B cell (primary cell): ENCODE data around the gene ZNF821. TPM values are rescaled to one million over a fixed set of nuclear protein-coding genes. Genes with fewer than 3 reads are reported as not detected.
A peak's percentile ranks its signal among the peaks of the same experiment; 100 is the strongest.

Experiments used
- ATAC-seq: fragments of 200-7000 bp; cut with Tn5 transposase; one replicate; pipeline ENCODE4 v1.10.0; 2021; ENCODE audit warnings: low read depth, mild to moderate bottlenecking, moderate number of reproducible peaks, moderate library complexity
- CTCF ChIA-PET: fragments of 350-600 bp; sonication (Branson Sonifier 250); formaldehyde crosslinking; loops from one replicate; lab custom pipeline; 2021; ENCODE audit warnings: antibody characterized with exemption, inconsistent platforms; lab: Charles Lee
- POLR2A ChIA-PET: fragments of 350-600 bp; sonication (Branson Sonifier 250); formaldehyde crosslinking; loops from one replicate; lab custom pipeline; 2021; ENCODE audit warnings: antibody characterized with exemption; lab: Charles Lee
- DNase-seq: peaks from one replicate; pipeline ENCODE4 v3.0.0; 2013
- H2AFZ ChIP-seq: 2 replicates; pipeline ENCODE4 v1.6.1; 2012; ENCODE audit warnings: mild to moderate bottlenecking, low read depth, low read length; ENCODE audit not compliant: insufficient read depth, poor library complexity, severe bottlenecking
- H3K27ac ChIP-seq, 2 donors: 1 replicate in 1 of 2; 2 replicates in 1 of 2; pipeline ENCODE4 v1.5.1; 2012 to 2013; ENCODE audit warnings: low read length in 2 of 2, mild to moderate bottlenecking in 2 of 2, moderate library complexity in 1 of 2
- H3K27me3 ChIP-seq, 4 experiments: fragments of 200-600 bp in 1 of 4; sonication (generic) in 1 of 4; replicated peaks in 1 of 4; 1 replicate in 2 of 4; 2 replicates in 2 of 4; pipeline versions ENCODE4 v1.6.1 to v1.7.0; 2013 to 2016; ENCODE audit warnings: low read length in 3 of 4, mild to moderate bottlenecking in 2 of 4, mixed read lengths in 1 of 4, moderate library complexity in 1 of 4; ENCODE audit not compliant: insufficient read depth in 4 of 4, control insufficient read depth in 3 of 4; ENCODE audit errors: control extremely low read depth in 1 of 4
- H3K36me3 ChIP-seq, 2 experiments: replicated peaks in 1 of 2; 1 replicate in 1 of 2; 2 replicates in 1 of 2; pipeline versions ENCODE4 v1.6.1 to v1.7.1; 2013; ENCODE audit warnings: low read length in 1 of 2; ENCODE audit not compliant: insufficient read depth in 2 of 2, control insufficient read depth in 1 of 2; ENCODE audit errors: control extremely low read depth in 1 of 2, extremely low read depth in 1 of 2
- H3K4me1 ChIP-seq, 2 donors: fragments of 200-600 bp in 1 of 2; sonication (generic) in 1 of 2; 1 replicate in 1 of 2; 2 replicates in 1 of 2; pipeline versions ENCODE4 v1.5.1 to v1.6.1; 2013 to 2017; ENCODE audit warnings: low read length in 2 of 2; ENCODE audit not compliant: control insufficient read depth in 2 of 2, insufficient read depth in 2 of 2
- H3K4me2 ChIP-seq: replicated peaks from 2 replicates; pipeline ENCODE3; 2012; ENCODE audit warnings: mild to moderate bottlenecking, low read depth, low read length; ENCODE audit not compliant: poor library complexity, severe bottlenecking
- H3K4me3 ChIP-seq, 5 experiments: fragments of 200-600 bp in 1 of 5; sonication (generic) in 1 of 5; 1 replicate in 3 of 5; 2 replicates in 2 of 5; pipeline versions ENCODE4 v1.5.1 to v1.7.0; 2011 to 2016; ENCODE audit warnings: low read length in 4 of 5, mild to moderate bottlenecking in 4 of 5, low read depth in 2 of 5, control low read depth in 1 of 5, moderate library complexity in 1 of 5; ENCODE audit not compliant: insufficient read depth in 1 of 5; ENCODE audit errors: control extremely low read depth in 1 of 5, extremely low read depth in 1 of 5
- H3K79me2 ChIP-seq: fragments of 200-600 bp; sonication (generic); one replicate; pipeline ENCODE4 v1.6.0; 2016; ENCODE audit warnings: low read length; ENCODE audit not compliant: control insufficient read depth, insufficient read depth
- H3K9ac ChIP-seq: fragments of 200-600 bp; sonication (generic); 2 replicates; pipeline ENCODE4 v1.6.1; 2017; ENCODE audit warnings: mild to moderate bottlenecking, low read length, moderate library complexity
- H3K9me3 ChIP-seq, 3 donors: one replicate each; pipeline versions ENCODE4 v1.6.1 to v1.7.1; 2013; ENCODE audit warnings: low read length in 2 of 3; ENCODE audit not compliant: control insufficient read depth in 2 of 3, insufficient read depth in 1 of 3; ENCODE audit errors: control extremely low read depth in 1 of 3
- H4K20me1 ChIP-seq: 2 replicates; pipeline ENCODE4 v1.6.0; 2012; ENCODE audit warnings: mild to moderate bottlenecking, low read length; ENCODE audit not compliant: insufficient read depth, control insufficient read depth, poor library complexity, severe bottlenecking
- H3K27ac Mint-ChIP-seq: one replicate; pipeline ENCODE4 v1.8.0; 2021; ENCODE audit warnings: mixed read lengths
- H3K27me3 Mint-ChIP-seq: one replicate; pipeline ENCODE4 v1.8.0; 2021; ENCODE audit warnings: mixed read lengths
- H3K4me1 Mint-ChIP-seq: one replicate; pipeline ENCODE4 v1.8.0; 2021; ENCODE audit warnings: mixed read lengths
- H3K4me3 Mint-ChIP-seq: one replicate; pipeline ENCODE4 v1.8.0; 2021; ENCODE audit warnings: mixed read lengths
- H3K9me3 Mint-ChIP-seq: one replicate; pipeline ENCODE4 v1.8.0; 2022; ENCODE audit warnings: mixed read lengths; ENCODE audit not compliant: insufficient read depth
- CTCF ChIP-seq: fragments of 200-600 bp; IDR thresholded peaks from one replicate; pipeline ENCODE4 v1.8.0; 2022; ENCODE audit warnings: antibody characterized with exemption, mild to moderate bottlenecking
- EZH2 ChIP-seq: IDR thresholded peaks from 2 replicates; pipeline ENCODE4 v1.6.1; 2012; ENCODE audit warnings: borderline replicate concordance, low read depth, mild to moderate bottlenecking, moderate library complexity, low read length; ENCODE audit not compliant: insufficient read depth, poor library complexity, severe bottlenecking
- WGBS: methylation state at CpG from one replicate; pipeline ENCODE4 v1.1.5; 2013; ENCODE audit warnings: missing lambda C conversion rate; ENCODE audit not compliant: insufficient coverage; 5-methylcytosine and 5-hydroxymethylcytosine counted together
- intact Hi-C: fragments of 100-400 bp; cut with micrococcal nuclease; formaldehyde crosslinking; loops from one replicate; pipeline ENCODE4 v1.10.0; 2022
- polyA plus RNA-seq: library from polyadenylated mRNA; depleted of rRNA; stranded (reverse); fragments of >200 nt; gene quantifications from 2 replicates; pipeline ENCODE4 v1.2.3, GENCODE V29; 2012
- total RNA-seq, 2 donors: library from RNA; stranded (reverse); fragments of 120-200 nt in 1 of 2; gene quantifications; 1 replicate in 1 of 2; 2 replicates in 1 of 2; pipeline versions ENCODE4 v1.2.3 to v1.2.4, GENCODE V29; 2013 to 2022

ZNF821 gene
- total and polyA plus RNA-seq, 2 donors (not counting 1 experiment from before 2014, with no cell fraction given): 35.6 to 35.8 TPM

GRCh38 chr16:71846431-71846830 is 37.6 kb downstream of the ZNF821 start:
- peak overlapping the region; percentile 98 for H3K27ac Mint-ChIP-seq
- Histone ChIP-seq H3K9me3 (no peaks in the 10 kb centered on the region), H3K4me2 (peak overlapping the region; percentile 84), H2AFZ (peak overlapping the region; percentile 82), H3K79me2 (peaks cover 52% of the 10 kb centered on the region), H4K20me1 (no peaks in the 10 kb centered on the region), H3K36me3 (peaks cover 0 to 36% of the 10 kb centered on the region in 2 experiments), H3K4me3 (peak overlapping the region; percentile 63 to 99 (median 92)), H3K27ac (peak overlapping the region; percentile 94 to 95), H3K4me1 (peaks cover 29 to 50% of the 10 kb centered on the region in 2 donors), H3K27me3 (no peaks in the 10 kb centered on the region), H3K9ac (peak overlapping the region; percentile 96)
- ATAC-seq: no peak
- H3K4me1 Mint-ChIP-seq: peaks cover 50% of the 10 kb centered on the region
- ChIA-PET POLR2A (interaction anchor here (1.0 to 2.8 kb wide), 3 partner anchors 28 to 38 kb away, joined by 5 to 13 read pairs (median 10); partner anchors contain the start of gene AP1G1), CTCF (interaction anchor here (1.0 to 1.3 kb wide), 3 partner anchors 36 to 48 kb away, joined by 4 to 5 read pairs (median 4); partner anchors contain the start of gene AP1G1)
- H3K9me3 Mint-ChIP-seq: no peaks in the 10 kb centered on the region
- intact Hi-C loops: loop anchor here (2.0 kb wide), 1 partner anchor 48 kb away; the partner anchor contains the start of gene IST1
- DNase-seq: no peak
- peak overlapping the region; percentile 92 for H3K4me3 Mint-ChIP-seq
- under 1% methylated on average over 19 of the region's 20 CpGs for WGBS
- no peak for TF ChIP-seq CTCF
- no peak for TF ChIP-seq EZH2
- H3K27me3 Mint-ChIP-seq: no peaks in the 10 kb centered on the region
